ENCODE results near the gene UBE2E1. TPM values are rescaled to one million over a fixed set of nuclear protein-coding genes. Genes with fewer than 3 reads are reported as not detected.
A peak's percentile ranks its signal among the peaks of the same experiment; 100 is the strongest.

The UBE2E1 gene
- total and polyA plus RNA-seq, 2 experiments from 2014 or later = 39.9 to 120 TPM

- Histone ChIP-seq H3K4me2 (peak overlapping the region; percentile 60), H3K4me1 (ENCODE audit: insufficient read depth) (peaks cover 57% of the 10 kb centered on the region), H3K79me2 (replicated peaks; ENCODE audit: insufficient read depth) (no peaks in the 10 kb centered on the region), H4K20me1 (replicated peaks; ENCODE audit: insufficient read depth) (no peaks in the 10 kb centered on the region), H3K4me3 (no peak overlapping the region), H3K9me2 (ENCODE audit: insufficient read depth) (no peaks in the 10 kb centered on the region), H3K27ac (ENCODE audit: low read depth) (no peak overlapping the region), H3K27me3 (ENCODE audit: insufficient read depth) (no peaks in the 10 kb centered on the region), H3F3A (replicated peaks; ENCODE audit: low read depth) (peaks cover 6% of the 10 kb centered on the region; the same call in 1 of the 2 replicates), H2AFZ (peak overlapping the region; percentile 96), H3K36me3 (ENCODE audit: insufficient read depth) (no peaks in the 10 kb centered on the region)
- peak; percentile 31 for ATAC-seq
- Mint-ChIP-seq H3K4me3 (no peak overlapping the region), H3K36me3 (ENCODE audit: low read depth) (no peaks in the 10 kb centered on the region), H3K4me1 (peaks cover 49% of the 10 kb centered on the region), H3K27ac (no peak overlapping the region), H3K9me3 (no peaks in the 10 kb centered on the region), H3K27me3 (ENCODE audit: insufficient read depth, low read depth, poor library complexity) (peaks cover 8% of the 10 kb centered on the region)
- no peak for DNase-seq (ENCODE audit: low spot score)
- TF ChIP-seq CTCF (conservative IDR thresholded peaks at IDR 0.05; ENCODE audit: low read depth in 2 of 2) (no peak), REST (IDR thresholded peaks at IDR 0.05; ENCODE audit: unreplicated experiment) (no peak), EZH2phosphoT487 (IDR thresholded peaks at IDR 0.05; ENCODE audit: unreplicated experiment) (no peak), STAT1 (IDR thresholded peaks at IDR 0.05; ENCODE audit: unreplicated experiment) (no peak), JUNB (IDR thresholded peaks at IDR 0.05; ENCODE audit: unreplicated experiment) (no peak)
Measured at GRCh38 chr3:23762759-23763477, 42.8 kb upstream of the UBE2E1 start.

- Mint-ChIP-seq H3K4me1 (peaks cover 43% of the 10 kb centered on the region), H3K36me3 (ENCODE audit: low read depth) (no peaks in the 10 kb centered on the region)
- DNase-seq (ENCODE audit: low spot score) = no peak
- no peak for TF ChIP-seq ETS1 (IDR thresholded peaks at IDR 0.05)
- TF ChIP-seq NANOG (IDR thresholded peaks at IDR 0.05; ENCODE audit: borderline replicate concordance) = no peak
- no peak for TF ChIP-seq CREB1 (CRISPR knock-in tag; IDR thresholded peaks at IDR 0.05; ENCODE audit: low read depth)
- no peak for TF ChIP-seq EZH2 (IDR thresholded peaks at IDR 0.05; ENCODE audit: low read depth, unreplicated experiment)
- TF ChIP-seq ZNF114 (CRISPR knock-in tag; IDR thresholded peaks at IDR 0.05) = no peak
- no peak for TF ChIP-seq STAT1 (IDR thresholded peaks at IDR 0.05; ENCODE audit: unreplicated experiment)
- no peak for TF ChIP-seq JUNB (IDR thresholded peaks at IDR 0.05; ENCODE audit: unreplicated experiment)
- TF ChIP-seq CTCF (conservative IDR thresholded peaks at IDR 0.05; ENCODE audit: low read depth in 2 of 2) = no peak
- TF ChIP-seq EZH2phosphoT487 (IDR thresholded peaks at IDR 0.05; ENCODE audit: unreplicated experiment) = no peak
- no peak for TF ChIP-seq ZNF331 (CRISPR knock-in tag; IDR thresholded peaks at IDR 0.05; ENCODE audit: low read depth)
Measured at GRCh38 chr3:23764407-23764806, 41.3 kb upstream of the UBE2E1 start.

More at GRCh38 chr3:23764407-23764806, 41.3 kb upstream of the UBE2E1 start:
- Histone ChIP-seq H3F3A (replicated peaks; ENCODE audit: low read depth) (peaks cover 4% of the 10 kb centered on the region; the same call in 1 of the 2 replicates), H3K27me3 (ENCODE audit: insufficient read depth) (no peaks in the 10 kb centered on the region), H3K4me3 (no peak overlapping the region), H3K27ac (ENCODE audit: low read depth) (no peak overlapping the region), H2AFZ (no peak overlapping the region), H4K20me1 (replicated peaks; ENCODE audit: insufficient read depth) (no peaks in the 10 kb centered on the region), H3K4me2 (no peak overlapping the region), H3K36me3 (ENCODE audit: insufficient read depth) (no peaks in the 10 kb centered on the region), H3K9me2 (ENCODE audit: insufficient read depth) (no peaks in the 10 kb centered on the region), H3K4me1 (ENCODE audit: insufficient read depth) (peaks cover 47% of the 10 kb centered on the region), H3K79me2 (replicated peaks; ENCODE audit: insufficient read depth) (no peaks in the 10 kb centered on the region)
- no peak overlapping the region for H3K27ac Mint-ChIP-seq
- no peak for ATAC-seq
- no peaks in the 10 kb centered on the region for H3K9me3 Mint-ChIP-seq
- no peak overlapping the region for H3K4me3 Mint-ChIP-seq
- peaks cover 8% of the 10 kb centered on the region for H3K27me3 Mint-ChIP-seq (ENCODE audit: insufficient read depth, low read depth, poor library complexity)

Data from GM23338 (cell line).